ENCODE measurements around the gene COMMD10. TPM values are rescaled to one million over a fixed set of nuclear protein-coding genes. Genes with fewer than 3 reads are reported as not detected.
A peak's percentile ranks its signal among the peaks of the same experiment; 100 is the strongest.

The COMMD10 gene
- total RNA-seq, 4 donors from 2014 or later: 26.8 to 44.3 (median 33.9) TPM

- ATAC-seq (ENCODE audit: low FRiP score) (peak; percentile 28), DNase-seq (ENCODE audit: low spot score) (no peak)
- TF ChIP-seq CTCF (IDR thresholded peaks at IDR 0.05): no peak
These were observed 186.7 kb downstream of the COMMD10 start for GRCh38 chr5:116271446-116272025.

- TF ChIP-seq CTCF (IDR thresholded peaks at IDR 0.05): no peak
- DNase-seq (ENCODE audit: low spot score) (no peak), ATAC-seq (ENCODE audit: low FRiP score) (no peak)
These were observed 187.6 kb downstream of the COMMD10 start for GRCh38 chr5:116272281-116272941.

GRCh38 chr5:116273448-116274242 is 188.8 kb downstream of the COMMD10 start:
- DNase-seq (ENCODE audit: low spot score): no peak
- no peak for TF ChIP-seq CTCF (IDR thresholded peaks at IDR 0.05)
- no peak for ATAC-seq (ENCODE audit: low FRiP score)

GRCh38 chr5:116274251-116274650 is 189.4 kb downstream of the COMMD10 start:
- TF ChIP-seq CTCF (IDR thresholded peaks at IDR 0.05): no peak
- ATAC-seq (ENCODE audit: low FRiP score) (no peak), DNase-seq (ENCODE audit: low spot score) (no peak)

- DNase-seq (ENCODE audit: low spot score) (no peak), ATAC-seq (ENCODE audit: low FRiP score) (no peak)
- no peak for TF ChIP-seq CTCF (IDR thresholded peaks at IDR 0.05)
These were observed 190.5 kb downstream of the COMMD10 start for GRCh38 chr5:116275282-116275681.

GRCh38 chr5:116276952-116277351 is 192.1 kb downstream of the COMMD10 start:
- ATAC-seq (ENCODE audit: low FRiP score) (no peak), DNase-seq (ENCODE audit: low spot score) (no peak)
- TF ChIP-seq CTCF (IDR thresholded peaks at IDR 0.05): no peak
